Hepatocyte (in vitro differentiated cells): ENCODE results near the gene CASTOR1. TPM values are rescaled to one million over a fixed set of nuclear protein-coding genes. Genes with fewer than 3 reads are reported as not detected.
A peak's percentile ranks its signal among the peaks of the same experiment; 100 is the strongest.

Source experiments
- DNase-seq: peaks from one replicate; pipeline ENCODE4 v3.0.0-alpha.2; 2016; ENCODE audit warnings: low spot score
- H2AFZ ChIP-seq: fragments of 200-600 bp; sonication (generic); 2 replicates; pipeline ENCODE4 v1.6.0; 2016; ENCODE audit warnings: antibody characterized with exemption, mild to moderate bottlenecking
- H3K27ac ChIP-seq: fragments of 200-600 bp; sonication (generic); 2 replicates; pipeline ENCODE4 v1.5.1; 2016; ENCODE audit warnings: mild to moderate bottlenecking
- H3K27me3 ChIP-seq: fragments of 200-600 bp; sonication (generic); 2 replicates; pipeline ENCODE4 v1.6.1; 2016
- H3K36me3 ChIP-seq: fragments of 200-600 bp; sonication (generic); replicated peaks from 2 replicates; pipeline ENCODE4 v1.5.1; 2016; ENCODE audit warnings: low read depth; ENCODE audit not compliant: insufficient read depth
- H3K4me1 ChIP-seq: fragments of 200-600 bp; sonication (generic); 2 replicates; pipeline ENCODE4 v1.5.1; 2016; ENCODE audit warnings: mild to moderate bottlenecking, moderate library complexity; ENCODE audit not compliant: insufficient read depth
- H3K4me2 ChIP-seq: fragments of 200-600 bp; sonication (generic); 2 replicates; pipeline ENCODE4 v1.6.0; 2016
- H3K4me3 ChIP-seq: fragments of 200-600 bp; sonication (generic); 2 replicates; pipeline ENCODE4 v1.5.1; 2016; ENCODE audit warnings: mild to moderate bottlenecking
- H3K79me2 ChIP-seq: fragments of 200-600 bp; sonication (generic); 2 replicates; pipeline ENCODE4 v1.6.0; 2017; ENCODE audit warnings: mild to moderate bottlenecking
- H3K9me2 ChIP-seq: fragments of 200-600 bp; sonication (generic); replicated peaks from 2 replicates; pipeline ENCODE4 v1.6.0; 2017; ENCODE audit warnings: mild to moderate bottlenecking; ENCODE audit not compliant: insufficient read depth
- H3K9me3 ChIP-seq: fragments of 200-600 bp; sonication (generic); 2 replicates; pipeline ENCODE4 v1.5.1; 2016; ENCODE audit warnings: low read depth, mild to moderate bottlenecking
- H4K20me1 ChIP-seq: fragments of 200-600 bp; sonication (generic); 2 replicates; pipeline ENCODE4 v1.6.0; 2016; ENCODE audit warnings: mild to moderate bottlenecking; ENCODE audit not compliant: insufficient read depth, poor library complexity, severe bottlenecking
- EZH2 ChIP-seq: fragments of 200-600 bp; sonication (generic); IDR thresholded peaks from 2 replicates; pipeline ENCODE4 v1.6.1; 2016; ENCODE audit warnings: antibody characterized with exemption, mild to moderate bottlenecking, borderline replicate concordance
- EZH2phosphoT487 ChIP-seq: fragments of 200-600 bp; sonication (generic); IDR thresholded peaks from one replicate; pipeline ENCODE4 v1.6.1; 2018; ENCODE audit warnings: antibody characterized with exemption, mild to moderate bottlenecking, low read depth, moderate library complexity; ENCODE audit not compliant: unreplicated experiment, severe bottlenecking
- WGBS: methylation state at CpG from one replicate; pipeline ENCODE4 v1.1.6; 2016; ENCODE audit warnings: low lambda C conversion rate; ENCODE audit errors: missing lambda C conversion rate; 5-methylcytosine and 5-hydroxymethylcytosine counted together
- polyA plus RNA-seq: library from polyadenylated mRNA; unstranded; fragments of >200 nt; fragmentation: Nextera tagmentation; extraction: Ambion mirVana; gene quantifications from 2 replicates; pipeline ENCODE4 v1.2.1, GENCODE V29; 2016
- total RNA-seq: library from RNA; depleted of rRNA; stranded (reverse); fragments of >200 nt; gene quantifications from 2 replicates; pipeline ENCODE4 v1.2.3, GENCODE V29; 2014
- TF ChIP-seq, protein P1 (sequence below): fragments of 200-600 bp; sonication (generic); IDR thresholded peaks from 2 replicates; pipeline ENCODE4 v1.5.1; 2016; ENCODE audit warnings: antibody characterized with exemption, mild to moderate bottlenecking; ENCODE audit not compliant: poor library complexity

CASTOR1 gene
- total and polyA plus RNA-seq, 2 experiments from 2014 or later: 30.9 to 53.5 TPM

DNA sequence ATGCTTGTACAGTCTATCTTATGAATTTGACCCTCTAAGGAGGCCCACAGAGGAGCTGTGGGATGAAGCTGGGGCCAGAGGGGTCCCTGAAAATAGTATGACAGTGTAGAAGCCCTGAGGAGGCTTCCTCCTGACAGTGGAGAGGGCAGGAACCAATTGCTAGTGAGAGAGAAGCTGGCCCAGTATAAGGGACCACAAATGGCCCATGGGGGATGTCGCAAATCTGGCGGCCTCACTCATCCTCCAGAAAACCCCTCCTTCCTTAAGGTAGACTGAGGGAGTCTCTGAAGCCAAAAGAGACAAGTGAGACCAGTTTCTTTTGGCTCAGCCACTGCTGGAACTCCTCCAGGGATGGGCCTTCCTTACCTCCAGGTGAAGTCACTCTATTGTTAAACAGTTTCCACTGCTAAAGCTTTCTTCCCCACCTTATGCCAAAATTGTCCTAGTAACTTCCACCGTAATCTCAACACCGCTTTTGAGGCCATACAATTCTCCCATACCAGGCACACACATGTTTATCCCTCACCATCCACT lies 17.8 kb upstream of the CASTOR1 start:
- no peak overlapping the region for H3K4me2 ChIP-seq
- no peak for TF ChIP-seq EZH2phosphoT487
- TF ChIP-seq, protein P1, sequence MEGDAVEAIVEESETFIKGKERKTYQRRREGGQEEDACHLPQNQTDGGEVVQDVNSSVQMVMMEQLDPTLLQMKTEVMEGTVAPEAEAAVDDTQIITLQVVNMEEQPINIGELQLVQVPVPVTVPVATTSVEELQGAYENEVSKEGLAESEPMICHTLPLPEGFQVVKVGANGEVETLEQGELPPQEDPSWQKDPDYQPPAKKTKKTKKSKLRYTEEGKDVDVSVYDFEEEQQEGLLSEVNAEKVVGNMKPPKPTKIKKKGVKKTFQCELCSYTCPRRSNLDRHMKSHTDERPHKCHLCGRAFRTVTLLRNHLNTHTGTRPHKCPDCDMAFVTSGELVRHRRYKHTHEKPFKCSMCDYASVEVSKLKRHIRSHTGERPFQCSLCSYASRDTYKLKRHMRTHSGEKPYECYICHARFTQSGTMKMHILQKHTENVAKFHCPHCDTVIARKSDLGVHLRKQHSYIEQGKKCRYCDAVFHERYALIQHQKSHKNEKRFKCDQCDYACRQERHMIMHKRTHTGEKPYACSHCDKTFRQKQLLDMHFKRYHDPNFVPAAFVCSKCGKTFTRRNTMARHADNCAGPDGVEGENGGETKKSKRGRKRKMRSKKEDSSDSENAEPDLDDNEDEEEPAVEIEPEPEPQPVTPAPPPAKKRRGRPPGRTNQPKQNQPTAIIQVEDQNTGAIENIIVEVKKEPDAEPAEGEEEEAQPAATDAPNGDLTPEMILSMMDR: no peak
- TF ChIP-seq EZH2: no peak
- H3K9me3 ChIP-seq: no peaks in the 10 kb centered on the region
- 82% methylated on average over 4 of the region's 4 CpGs for WGBS
- no peaks in the 10 kb centered on the region for H3K36me3 ChIP-seq
- H4K20me1 ChIP-seq: peaks cover 24% of the 10 kb centered on the region
- H3K79me2 ChIP-seq: peaks cover 69% of the 10 kb centered on the region
- H3K4me1 ChIP-seq: peaks cover 51% of the 10 kb centered on the region
- DNase-seq: no peak
- no peaks in the 10 kb centered on the region for H3K9me2 ChIP-seq
- no peaks in the 10 kb centered on the region for H3K27me3 ChIP-seq
- H2AFZ ChIP-seq: no peak overlapping the region
- peak overlapping the region; percentile 86 for H3K27ac ChIP-seq
- H3K4me3 ChIP-seq: no peak overlapping the region

DNA sequence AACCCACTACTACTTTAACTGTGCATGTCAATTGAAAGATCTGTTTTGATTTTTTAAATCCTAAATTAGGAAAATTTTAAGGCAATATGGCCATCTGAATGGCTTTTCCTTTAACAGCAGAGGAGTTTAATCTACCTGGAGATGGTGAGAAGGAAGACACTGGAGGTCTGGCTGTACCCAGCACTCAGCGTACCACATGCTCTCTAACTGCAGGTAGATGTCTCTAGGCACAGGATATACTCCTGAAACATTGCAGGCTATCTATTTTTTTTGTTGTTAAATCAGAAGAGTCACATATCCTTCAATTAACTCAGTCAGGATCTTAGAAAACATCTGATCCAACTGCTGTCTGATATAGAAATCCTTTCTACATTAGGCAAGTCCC lies 17.3 kb upstream of the CASTOR1 start:
- Histone ChIP-seq H3K9me3 (no peaks in the 10 kb centered on the region), H3K4me1 (peaks cover 50% of the 10 kb centered on the region), H3K4me3 (no peak overlapping the region), H2AFZ (no peak overlapping the region), H3K27me3 (no peaks in the 10 kb centered on the region), H3K9me2 (no peaks in the 10 kb centered on the region), H3K4me2 (no peak overlapping the region), H3K79me2 (peaks cover 66% of the 10 kb centered on the region), H3K36me3 (no peaks in the 10 kb centered on the region), H4K20me1 (peaks cover 19% of the 10 kb centered on the region), H3K27ac (peak overlapping the region; percentile 86)
- WGBS: 100% methylated on average over 1 of the region's 1 CpG
- TF ChIP-seq, protein P1: no peak
- no peak for TF ChIP-seq EZH2
- TF ChIP-seq EZH2phosphoT487: no peak
- no peak for DNase-seq

DNA sequence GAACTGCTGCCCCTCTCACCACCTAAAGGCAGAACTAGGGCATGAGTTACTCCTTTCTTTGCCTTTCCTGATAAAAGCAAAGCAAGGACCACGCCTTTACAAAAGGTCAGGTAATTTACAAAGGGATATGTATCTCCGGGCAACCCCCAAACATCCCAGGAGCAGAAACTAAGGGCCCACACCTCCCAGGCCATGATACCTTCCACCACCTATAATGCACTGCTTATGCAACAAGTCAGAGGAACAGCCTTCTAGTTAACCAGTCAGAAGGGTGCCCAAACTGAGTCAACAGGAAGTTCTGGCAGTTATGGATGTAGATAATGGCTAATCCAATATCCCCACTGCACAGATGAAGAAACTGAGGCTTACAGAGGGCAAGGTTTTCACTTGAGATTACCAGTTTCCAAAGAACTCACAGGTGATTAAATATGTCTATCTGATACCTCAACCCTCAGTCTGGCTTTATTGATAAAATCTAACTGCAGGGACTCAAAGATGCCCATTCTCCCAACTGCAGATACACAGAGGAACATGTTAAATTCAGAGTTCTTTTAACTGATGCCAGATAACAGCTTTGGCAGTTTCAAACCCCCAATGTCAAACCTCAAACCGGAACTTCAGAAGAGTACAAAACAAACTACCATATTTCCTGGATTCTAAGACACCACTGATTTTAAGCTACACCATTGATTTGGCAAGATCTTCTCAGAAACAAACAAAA lies 16.8 kb upstream of the CASTOR1 start:
- H3K4me3 ChIP-seq: no peak overlapping the region
- H3K4me1 ChIP-seq: peaks cover 44% of the 10 kb centered on the region
- no peak for DNase-seq

More for the DNA sequence above, 16.8 kb upstream of the CASTOR1 start:
- peaks cover 63% of the 10 kb centered on the region for H3K79me2 ChIP-seq
- 64% methylated on average over 3 of the region's 3 CpGs for WGBS
- peak overlapping the region; percentile 40 for H3K4me2 ChIP-seq
- H3K9me3 ChIP-seq: no peaks in the 10 kb centered on the region
- no peaks in the 10 kb centered on the region for H3K9me2 ChIP-seq
- H3K27me3 ChIP-seq: no peaks in the 10 kb centered on the region
- peaks cover 14% of the 10 kb centered on the region for H4K20me1 ChIP-seq
- no peaks in the 10 kb centered on the region for H3K36me3 ChIP-seq
- TF ChIP-seq EZH2phosphoT487 (no peak), EZH2 (no peak)
- TF ChIP-seq, protein P1: no peak
- H2AFZ ChIP-seq: no peak overlapping the region
- peak overlapping the region; percentile 86 for H3K27ac ChIP-seq
